Activated CD8-positive, alpha-beta memory T cell treated with anti-CD3 and anti-CD28 coated beads for 48 hours (primary cell): Measurements from ENCODE around the gene GATAD2A.

Experiments
- DNase-seq, 3 experiments: peaks; one replicate each; pipeline ENCODE4 v3.0.0-alpha.2; 2020; ENCODE audit warnings: low read depth in 2 of 3, low spot score in 2 of 3

Gene GATAD2A

DNA sequence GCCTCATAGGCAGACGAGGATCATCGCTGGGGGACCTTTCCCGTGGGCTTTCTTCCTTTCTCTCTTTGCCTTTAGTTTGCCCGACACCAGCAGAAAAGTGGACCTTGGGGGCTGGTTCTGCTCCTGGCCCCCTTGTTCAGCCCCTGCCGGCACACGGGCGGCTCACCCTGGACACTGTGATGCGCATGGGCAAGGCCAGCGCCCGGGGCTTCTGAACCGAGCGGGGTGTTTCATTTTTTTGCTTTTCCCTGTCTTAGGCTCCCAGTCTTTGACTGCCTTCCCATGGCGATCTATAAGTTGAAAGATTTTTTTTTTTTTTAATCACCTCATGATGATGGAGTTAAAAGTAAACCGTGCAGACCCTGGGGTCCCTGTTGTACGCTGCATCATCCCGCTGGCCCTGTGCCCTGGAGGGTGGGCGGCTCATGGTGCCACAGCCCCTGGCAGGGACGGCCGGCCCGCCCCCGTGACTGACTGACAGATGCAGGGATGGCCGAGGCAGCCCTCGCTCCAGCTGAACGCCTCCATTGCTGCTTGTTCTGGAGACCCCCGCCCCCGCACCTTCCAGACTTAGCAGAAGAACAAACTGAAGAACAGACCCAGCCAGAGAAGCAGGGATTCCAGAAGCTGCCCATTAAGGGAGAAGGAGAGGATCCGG is 100.3 kb downstream of the GATAD2A start:
- DNase-seq = no peak

DNA sequence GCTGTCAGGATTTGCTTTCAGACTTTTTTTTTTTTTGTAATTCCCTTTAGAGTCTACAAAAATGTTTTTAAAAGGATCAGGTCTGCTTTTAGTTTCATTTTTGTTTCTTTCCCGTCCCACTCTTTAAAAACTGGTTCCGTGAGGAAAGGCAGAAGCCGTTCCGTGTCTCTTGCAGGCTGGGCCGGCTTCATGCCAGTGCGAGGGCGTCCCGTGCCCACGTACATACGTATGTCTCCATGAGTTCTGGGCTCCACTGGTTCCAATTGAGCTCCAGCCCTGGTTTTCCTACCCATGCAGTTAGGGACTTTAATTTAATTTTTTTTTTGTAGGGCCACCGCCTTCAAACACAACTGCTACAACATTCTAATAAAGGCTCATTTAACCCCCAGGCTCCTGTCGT is 101.1 kb downstream of the GATAD2A start:
- no peak for DNase-seq

DNA sequence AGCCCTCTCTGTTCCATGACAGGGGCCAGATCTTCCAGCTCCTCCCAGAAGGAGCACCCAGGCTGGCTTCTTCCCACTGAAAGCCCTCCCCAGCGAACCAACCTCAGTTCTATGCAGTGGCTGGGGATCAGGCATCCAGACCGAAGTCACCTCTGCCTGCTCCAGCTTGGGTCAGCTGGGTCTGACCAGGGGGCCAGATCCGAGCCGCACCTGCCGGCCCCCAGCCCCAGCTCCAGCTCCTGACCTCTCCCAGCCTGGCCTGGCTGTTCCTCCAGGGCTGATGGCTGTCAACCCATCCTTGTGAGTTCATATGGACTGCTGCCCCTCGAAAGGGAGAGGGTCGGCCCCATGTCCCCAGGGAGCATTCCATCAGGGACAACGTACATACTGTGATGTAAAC is 101.9 kb downstream of the GATAD2A start:
- DNase-seq = no peak

DNA sequence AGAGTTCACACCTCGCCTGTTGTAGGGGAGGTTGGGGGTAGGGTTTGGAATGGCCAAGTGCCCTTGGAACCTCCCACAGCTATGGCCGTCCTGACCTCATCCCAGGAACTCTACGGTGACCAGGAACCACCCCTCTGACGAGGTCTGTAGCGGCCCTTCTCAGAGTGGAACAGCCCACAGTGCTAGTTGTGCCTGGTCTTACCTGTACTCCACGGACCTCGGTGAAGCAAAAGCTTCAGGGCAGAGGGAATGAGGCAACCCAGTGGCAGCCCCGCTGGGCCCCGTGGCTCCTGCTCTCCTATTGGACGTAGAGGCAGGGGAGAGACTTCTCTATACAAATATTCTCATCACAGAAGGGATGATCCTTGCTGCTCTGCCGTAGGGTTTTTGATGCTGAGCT is 102.7 kb downstream of the GATAD2A start:
- DNase-seq = no peak

DNA sequence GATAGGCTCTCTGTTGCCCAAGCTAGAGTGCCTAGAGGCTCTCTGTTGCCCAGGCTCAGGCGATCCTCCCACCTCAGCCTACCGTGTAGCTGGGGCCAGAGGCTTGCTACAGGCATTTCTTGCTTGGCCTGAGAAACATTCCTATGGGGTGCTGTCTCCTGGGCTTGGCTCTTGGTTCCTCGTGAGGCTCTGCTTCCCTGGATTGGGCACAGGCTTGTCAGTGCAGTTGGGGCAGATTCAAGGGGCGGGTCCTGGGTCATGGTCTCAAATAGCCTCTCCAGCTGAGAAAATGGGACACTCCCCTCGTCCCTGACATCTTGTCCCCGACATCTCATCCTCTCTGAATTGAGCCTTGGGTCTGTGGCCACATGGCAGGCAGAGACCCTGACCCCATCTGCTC is 105.0 kb downstream of the GATAD2A start:
- DNase-seq = no peak

DNA sequence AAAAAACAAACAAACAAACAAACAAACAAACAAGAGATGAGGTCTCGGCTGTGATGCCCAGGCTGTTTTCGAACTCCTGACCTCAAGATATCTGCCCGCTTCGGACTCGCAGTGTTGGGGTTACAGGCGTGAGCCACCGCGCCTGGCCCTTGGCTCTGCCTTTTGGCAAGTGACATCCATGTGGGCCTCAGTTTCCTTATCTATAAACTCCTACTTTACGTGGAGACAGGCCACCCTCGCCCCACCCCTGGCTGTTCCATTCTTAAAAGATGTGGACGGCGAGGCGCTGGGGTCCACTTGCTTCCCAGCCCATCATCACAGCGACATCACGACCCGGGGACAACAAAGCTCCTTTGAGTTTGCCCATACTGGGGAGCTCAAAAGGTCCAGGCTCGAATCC is 108.2 kb downstream of the GATAD2A start:
- DNase-seq = no peak

DNA sequence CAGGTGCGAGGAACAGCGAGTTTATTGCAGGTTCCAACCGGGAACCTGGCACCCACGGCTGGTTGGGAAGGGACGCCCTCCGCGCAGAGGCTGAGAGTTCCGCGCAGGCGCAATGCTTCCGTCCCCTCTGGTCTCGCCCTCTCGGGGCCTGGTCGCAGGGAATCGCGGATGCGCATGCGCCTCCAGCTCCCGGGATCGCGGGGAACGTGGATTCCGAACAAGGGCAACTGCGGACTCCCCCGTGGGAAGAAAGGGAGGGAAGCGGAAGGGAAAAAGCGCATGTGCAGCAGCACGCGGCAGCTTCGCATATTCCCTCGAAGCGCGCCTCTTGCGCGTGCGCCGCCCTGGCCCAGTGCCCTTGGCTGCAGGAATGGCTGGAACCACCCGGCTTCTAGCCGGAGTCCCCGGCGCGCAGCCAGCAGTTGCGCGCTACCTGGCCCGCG is 108.8 kb downstream of the GATAD2A start:
- no peak for DNase-seq

DNA sequence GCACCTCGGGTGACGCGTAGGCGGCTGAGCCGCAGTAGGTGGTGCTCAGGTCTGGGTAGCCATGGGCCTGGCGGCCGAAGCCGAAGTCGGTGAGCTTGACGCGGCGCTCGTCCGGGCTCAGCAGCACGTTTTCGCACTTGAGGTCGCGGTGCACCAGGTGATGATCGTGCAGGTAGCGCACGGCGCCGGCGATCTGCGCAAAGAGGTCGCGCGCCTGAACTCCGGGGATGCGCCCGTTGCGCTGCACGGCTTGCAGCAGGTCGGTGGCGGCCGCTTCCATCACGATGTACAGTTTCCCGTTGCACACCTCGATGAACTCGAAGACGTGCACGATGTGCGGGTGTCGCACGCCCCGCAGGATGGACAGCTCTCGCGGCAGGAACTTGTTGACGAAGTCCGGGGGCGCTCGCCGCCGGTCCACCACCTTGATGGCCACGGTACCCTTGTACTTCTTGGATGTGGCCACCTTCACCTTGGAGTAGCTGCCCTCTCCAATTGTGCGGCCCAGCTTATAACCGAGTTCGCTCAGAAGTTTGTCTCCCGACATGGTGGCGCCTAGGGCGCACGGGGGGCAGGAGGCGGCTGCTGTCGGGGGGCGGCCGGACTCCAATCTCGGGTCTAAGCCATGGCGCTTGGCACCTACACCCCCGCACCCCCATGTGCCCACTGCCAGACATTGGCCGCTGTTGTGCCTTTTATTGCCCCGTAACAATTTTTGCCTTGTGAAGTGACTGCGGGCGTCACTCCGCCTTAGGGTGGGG is 109.6 kb downstream of the GATAD2A start, which contains the start of gene TSSK6:
TSSK6 (minus strand) TSS at position 668 of the 761 bp plus-strand sequence; CDS start at position 547, 121 bp downstream.
- DNase-seq = no peak

DNA sequence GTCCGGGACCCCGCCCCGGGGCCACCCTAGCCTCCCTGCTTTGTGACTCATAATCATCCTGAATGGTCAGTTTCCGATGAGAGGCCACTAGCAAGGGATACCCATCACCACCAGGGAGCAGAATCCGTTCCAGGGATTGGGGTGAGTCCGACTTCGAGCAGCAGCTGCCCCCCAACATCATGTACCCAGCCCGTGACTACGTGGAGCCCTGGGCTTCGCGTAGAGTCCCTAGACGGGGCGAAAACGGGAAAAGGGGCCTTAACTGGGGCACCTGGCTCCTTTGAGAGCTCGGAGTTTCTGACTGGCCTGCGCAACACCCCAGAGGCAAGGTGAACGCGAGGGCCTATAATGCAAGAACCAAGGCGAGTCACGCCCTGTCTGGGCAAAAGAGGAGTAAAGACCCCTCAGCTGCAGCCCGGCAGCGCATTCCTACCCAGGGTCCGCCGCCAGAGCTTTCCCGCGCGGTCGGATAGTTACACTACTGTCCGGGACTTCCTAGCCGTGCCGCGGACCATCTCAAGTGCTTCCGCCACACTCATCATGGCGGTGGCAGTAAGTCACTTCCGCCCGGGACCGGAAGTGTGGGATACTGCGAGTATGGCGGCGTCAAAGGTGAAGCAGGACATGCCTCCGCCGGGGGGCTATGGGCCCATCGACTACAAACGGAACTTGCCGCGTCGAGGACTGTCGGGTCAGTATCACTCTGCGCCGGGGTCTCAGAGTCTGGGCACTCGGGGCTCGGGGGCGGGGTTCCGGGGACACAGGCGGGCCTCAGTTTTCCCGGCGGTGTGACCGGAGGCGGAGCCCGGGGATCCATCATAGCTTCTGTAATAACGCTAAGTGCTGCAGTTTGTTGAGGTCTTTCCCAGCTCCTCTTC is 110.4 kb downstream of the GATAD2A start, which contains the start of gene NDUFA13:
NDUFA13 (plus strand) TSS at position 584 of the 878 bp plus-strand sequence; CDS start at position 598, 14 bp downstream.
- peak; percentile 88 to 97 (median 95) for DNase-seq

DNA sequence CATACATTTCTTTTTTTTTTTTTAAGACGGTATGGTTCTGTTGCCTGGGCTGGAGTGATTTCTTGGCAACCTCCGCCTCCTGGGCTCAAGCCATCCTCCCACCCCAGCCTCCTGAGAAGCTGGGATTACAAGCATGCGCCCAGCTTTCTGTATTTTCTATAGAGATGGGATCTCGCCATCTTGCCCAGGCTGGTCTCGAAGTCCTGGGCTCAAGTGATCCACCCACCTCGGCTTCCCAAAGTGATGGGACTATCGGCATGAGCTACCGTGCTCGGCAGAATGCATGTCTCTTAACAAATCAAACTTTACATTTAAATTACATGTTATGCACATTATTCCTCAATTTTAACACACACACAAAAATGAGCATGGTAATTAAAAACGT is 111.8 kb downstream of the GATAD2A start:
- no peak for DNase-seq

DNA sequence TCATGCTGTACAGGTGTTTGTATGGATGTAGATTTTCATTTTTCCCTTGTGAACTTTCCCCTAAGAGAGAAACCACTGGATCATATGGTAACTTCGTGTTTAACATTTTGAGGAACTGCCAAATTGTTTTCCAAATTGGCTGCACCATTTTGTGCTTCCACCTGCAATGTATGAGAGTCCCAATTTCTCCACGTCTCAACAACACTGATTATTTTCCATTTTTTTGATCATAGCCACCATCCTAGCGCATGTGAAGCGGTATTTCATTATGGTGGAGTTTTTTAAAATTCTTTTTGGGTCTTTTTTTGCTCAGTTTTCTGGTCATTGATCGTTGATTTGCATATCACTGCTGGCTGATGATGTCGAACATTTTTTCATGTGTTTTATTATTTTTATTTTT is 115.5 kb downstream of the GATAD2A start:
- DNase-seq = no peak

DNA sequence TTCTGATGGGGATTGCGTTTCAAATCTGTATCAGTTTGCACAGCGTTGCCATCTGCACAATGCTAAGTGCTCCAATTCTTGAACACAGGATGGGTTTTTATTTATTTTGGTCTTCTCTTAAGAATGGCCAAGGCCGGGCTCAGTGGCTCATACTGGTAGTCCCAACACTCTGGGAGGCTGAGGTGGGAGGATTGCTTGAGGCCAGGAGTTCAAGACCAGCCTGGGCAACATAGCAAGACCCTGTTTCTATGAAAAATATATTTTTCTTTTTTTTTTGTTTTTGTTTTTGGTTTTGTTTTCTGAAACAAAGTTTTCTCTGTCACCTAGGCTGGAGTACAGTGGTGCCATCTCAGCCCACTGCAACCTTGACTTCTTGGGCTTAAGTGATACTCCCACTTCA is 117.7 kb downstream of the GATAD2A start:
- no peak for DNase-seq

DNA sequence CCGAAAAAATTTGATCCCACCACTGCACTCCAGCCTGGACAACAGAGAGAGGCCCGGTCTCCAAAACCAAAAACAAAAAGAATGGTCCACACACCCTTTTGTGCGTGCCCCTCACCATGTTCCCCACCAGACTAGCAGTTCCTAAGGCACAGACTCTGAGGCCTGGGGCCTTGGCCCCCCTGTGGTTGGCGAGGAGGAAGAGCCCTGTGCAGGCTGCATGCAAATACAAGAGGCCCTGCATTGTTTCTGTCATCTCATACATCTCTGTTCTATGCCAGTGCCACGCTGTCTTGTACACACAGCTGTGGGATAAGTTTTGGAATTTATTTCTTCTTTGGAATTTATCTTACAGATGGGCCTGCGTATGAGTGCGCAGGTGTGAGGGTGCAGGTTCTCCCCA is 118.6 kb downstream of the GATAD2A start:
- DNase-seq = no peak

DNA sequence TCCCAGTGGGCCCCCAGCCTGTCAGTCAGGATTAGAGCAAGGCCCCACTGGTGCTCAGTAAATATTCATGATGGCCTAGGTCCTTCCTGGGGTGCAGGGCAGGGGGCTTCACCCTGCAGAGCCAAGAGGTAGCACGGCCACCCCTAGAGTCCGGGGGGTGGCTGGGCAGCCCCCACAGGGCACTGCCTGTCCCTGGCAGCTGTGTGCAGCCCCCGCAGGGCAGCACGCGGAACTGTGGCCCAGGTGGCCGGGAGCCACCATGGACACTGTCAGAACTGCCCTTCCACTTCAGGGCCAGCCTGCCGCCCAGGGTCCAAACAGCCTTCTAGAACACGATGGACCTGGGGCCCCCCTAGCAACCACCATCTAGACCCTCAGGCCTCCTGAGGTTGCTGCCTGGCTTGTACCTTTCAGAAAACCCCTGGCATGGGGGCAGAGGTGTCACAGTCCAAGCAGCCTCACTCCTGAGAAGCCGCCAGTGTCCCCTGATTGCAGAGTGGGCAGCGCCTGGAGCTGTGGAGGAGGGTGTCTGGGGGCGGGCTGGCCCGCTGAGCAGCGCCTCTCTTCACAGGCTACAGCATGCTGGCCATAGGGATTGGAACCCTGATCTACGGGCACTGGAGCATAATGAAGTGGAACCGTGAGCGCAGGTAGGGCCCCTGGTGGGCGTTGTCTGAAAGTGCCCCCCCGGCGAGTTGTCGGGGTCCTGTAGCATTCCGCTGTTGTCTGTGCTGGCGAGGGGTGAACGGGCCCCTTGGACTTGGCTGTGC is 120.3 kb downstream of the GATAD2A start:
- no peak for DNase-seq

DNA sequence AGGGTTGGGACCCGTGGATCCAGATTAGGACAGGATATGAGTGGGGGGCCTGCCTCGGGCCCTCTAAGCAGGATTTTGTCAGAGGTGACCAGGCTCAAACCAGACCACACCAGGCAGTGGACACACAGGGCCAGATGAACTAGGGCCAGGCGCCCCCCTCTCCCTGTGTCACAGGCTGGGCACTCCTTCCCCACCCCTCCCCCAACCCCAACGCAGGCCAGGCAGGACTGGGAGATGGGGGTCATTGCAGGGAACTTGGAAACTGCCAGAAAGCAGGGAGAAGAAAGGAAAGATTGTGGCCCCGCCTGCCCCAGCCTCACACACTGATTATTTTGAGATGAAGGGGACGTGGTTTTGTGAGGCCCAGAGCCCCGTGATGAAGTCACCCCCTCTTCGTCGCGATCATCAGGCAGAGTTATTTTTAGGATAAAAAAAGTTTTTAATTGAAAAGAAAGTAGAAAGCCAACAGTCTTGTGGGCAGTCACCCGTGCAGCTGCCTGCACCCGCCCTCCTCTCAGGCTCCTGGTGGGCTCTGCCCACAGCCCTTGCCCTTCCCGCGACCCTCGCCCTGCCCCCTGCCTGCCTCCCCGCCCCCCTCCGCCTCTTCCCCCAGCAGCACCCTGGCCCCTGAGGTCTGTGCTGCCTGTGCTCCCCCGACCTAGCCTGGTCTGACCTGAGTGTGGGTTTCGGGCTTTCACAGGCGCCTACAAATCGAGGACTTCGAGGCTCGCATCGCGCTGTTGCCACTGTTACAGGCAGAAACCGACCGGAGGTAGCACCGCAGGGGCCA is 121.3 kb downstream of the GATAD2A start:
- DNase-seq = no peak

DNA sequence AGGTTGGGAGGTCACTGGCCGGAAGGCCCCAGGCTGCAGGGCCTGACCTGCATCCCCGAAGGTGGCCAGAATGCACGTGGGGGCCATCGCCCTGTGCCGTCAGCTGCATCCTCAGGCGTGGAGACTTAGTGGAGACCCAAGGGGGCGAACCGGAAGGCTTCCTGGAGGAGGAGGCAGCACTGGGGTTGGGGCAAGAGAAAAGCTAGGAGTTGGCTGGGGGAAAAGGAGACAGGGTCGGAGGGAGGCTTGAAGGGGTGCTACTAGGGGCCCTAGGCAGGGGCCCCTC is 121.8 kb downstream of the GATAD2A start:
- no peak for DNase-seq

DNA sequence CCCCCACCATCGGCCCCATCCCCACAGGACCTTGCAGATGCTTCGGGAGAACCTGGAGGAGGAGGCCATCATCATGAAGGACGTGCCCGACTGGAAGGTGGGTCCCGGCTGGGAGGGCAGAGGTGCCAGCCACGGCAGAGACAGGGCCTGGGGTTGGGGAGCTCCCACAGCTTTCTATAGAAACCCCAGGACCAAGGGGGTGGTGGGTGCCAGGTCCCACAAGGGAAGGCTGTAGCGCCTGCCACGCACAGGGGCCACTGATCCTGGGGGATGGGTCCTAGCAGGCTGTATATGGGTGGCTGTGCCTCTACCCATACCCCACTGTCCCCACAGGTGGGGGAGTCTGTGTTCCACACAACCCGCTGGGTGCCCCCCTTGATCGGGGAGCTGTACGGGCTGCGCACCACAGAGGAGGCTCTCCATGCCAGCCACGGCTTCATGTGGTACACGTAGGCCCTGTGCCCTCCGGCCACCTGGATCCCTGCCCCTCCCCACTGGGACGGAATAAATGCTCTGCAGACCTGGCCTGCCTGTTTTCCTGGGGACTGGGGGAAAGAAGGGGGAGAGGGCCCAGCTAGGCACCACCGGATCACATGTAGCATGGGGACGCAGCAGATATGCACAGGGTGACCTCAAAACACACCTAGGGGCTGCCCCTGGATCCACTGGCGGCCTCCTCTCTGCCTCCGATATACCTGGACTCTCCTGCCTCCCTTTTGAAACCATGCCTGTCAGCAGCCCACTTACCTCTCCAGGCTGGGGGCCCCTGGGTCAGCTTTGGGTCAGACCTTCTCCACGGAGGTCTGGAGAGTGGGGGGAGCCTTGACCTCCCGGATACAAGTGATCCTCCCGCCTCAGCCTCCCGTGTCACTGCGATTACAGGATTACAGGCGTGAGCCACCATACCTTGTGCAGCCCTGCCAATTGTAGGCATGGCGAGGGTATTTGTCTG is 122.5 kb downstream of the GATAD2A start:
- DNase-seq = no peak

DNA sequence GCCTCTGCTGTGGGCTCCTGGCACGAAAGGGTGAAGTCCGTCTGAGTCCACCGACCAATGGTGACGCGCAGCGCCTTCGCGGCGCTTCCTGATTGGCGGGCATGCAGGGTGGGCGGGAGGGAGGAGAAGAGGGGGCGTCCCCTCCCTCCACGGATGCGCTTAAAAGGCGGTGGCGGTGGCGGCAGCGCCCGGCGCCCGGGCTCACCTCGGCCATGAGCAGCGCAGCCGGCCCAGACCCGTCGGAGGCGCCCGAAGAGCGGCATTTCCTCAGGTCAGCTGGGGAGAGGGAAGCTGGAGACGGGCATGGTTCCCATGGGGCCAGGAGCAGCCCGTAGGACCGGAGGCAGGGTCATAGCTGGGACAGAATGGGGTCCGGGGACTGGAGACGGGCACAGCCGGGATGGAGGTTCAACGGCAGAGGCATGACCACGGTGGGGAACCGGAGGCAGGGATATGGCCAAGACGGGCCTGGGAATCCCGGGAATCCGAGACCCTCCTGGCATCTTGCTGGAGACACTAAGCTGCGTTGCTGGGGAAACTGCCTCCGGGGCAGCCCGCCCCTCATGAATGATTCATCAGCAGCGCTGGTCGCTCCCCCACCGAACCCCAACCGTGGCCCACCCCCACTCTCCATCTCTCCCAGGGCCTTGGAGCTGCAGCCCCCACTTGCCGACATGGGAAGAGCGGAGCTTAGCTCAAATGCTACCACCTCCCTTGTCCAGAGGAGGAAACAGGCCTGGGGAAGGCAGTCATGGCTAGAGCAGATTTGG is 123.4 kb downstream of the GATAD2A start, which contains the start of gene YJEFN3:
YJEFN3 (plus strand) TSS at position 191 of the 770 bp plus-strand sequence; CDS start at position 213, 22 bp downstream.
- DNase-seq = no peak
